Measurements from ENCODE around the gene PTPRU.
"Not testable (repeated sequence)": the region's sequence is repeated elsewhere in the genome, so short reads cannot be mapped to it uniquely, and the experiment has no call there.

Gene PTPRU

GRCh38 chr1:29222686-29223085 lies 13.6 kb upstream of the PTPRU start:
- DNase-seq: no peak

GRCh38 chr1:29223521-29223920 lies 12.8 kb upstream of the PTPRU start:
- DNase-seq: no peak

- DNase-seq: no peak
Observed at GRCh38 chr1:29224356-29224837, 11.9 kb upstream of the PTPRU start.

- no peak for DNase-seq
Observed at GRCh38 chr1:29225361-29225760, 11.0 kb upstream of the PTPRU start.

GRCh38 chr1:29227511-29227910 lies 8.8 kb upstream of the PTPRU start:
- no peak for DNase-seq

GRCh38 chr1:29230204-29230552 lies 6.1 kb upstream of the PTPRU start:
- no peak for DNase-seq

GRCh38 chr1:29230553-29231378 lies 5.6 kb upstream of the PTPRU start, which contains the start of gene MECR:
Gene MECR, minus strand, starts transcription at chr1:29230934. Its CDS starts 28 bp downstream, at chr1:29230906.
- DNase-seq: peak; percentile 72 to 94

- DNase-seq: no peak
Observed at GRCh38 chr1:29232387-29232786, 3.9 kb upstream of the PTPRU start.

- DNase-seq: no peak
Observed at GRCh38 chr1:29233693-29234092, 2.6 kb upstream of the PTPRU start.

GRCh38 chr1:29234471-29234870 lies 1.9 kb upstream of the PTPRU start:
- DNase-seq: no peak

- not testable (repeated sequence) for DNase-seq
Observed at GRCh38 chr1:29234881-29235280, 1.4 kb upstream of the PTPRU start.

- no peak for DNase-seq
Observed at GRCh38 chr1:29236712-29237128, 398 bp downstream of the PTPRU start.

GRCh38 chr1:29237129-29237821 lies 953 bp downstream of the PTPRU start:
- no peak for DNase-seq

GRCh38 chr1:29237852-29238619 lies 1.7 kb downstream of the PTPRU start:
- no peak for DNase-seq

GRCh38 chr1:29238620-29239002 lies 2.3 kb downstream of the PTPRU start:
- DNase-seq: no peak

- DNase-seq: no peak
Observed at GRCh38 chr1:29239142-29239541, 2.8 kb downstream of the PTPRU start.

GRCh38 chr1:29240400-29240837 lies 4.1 kb downstream of the PTPRU start:
- DNase-seq: no peak

GRCh38 chr1:29240986-29241385 lies 4.7 kb downstream of the PTPRU start:
- DNase-seq: no peak

- no peak for DNase-seq
Observed at GRCh38 chr1:29243023-29243870, 6.9 kb downstream of the PTPRU start.

- no peak for DNase-seq
Observed at GRCh38 chr1:29243871-29244200, 7.5 kb downstream of the PTPRU start.

- no peak for DNase-seq
Observed at GRCh38 chr1:29245261-29245660, 8.9 kb downstream of the PTPRU start.

GRCh38 chr1:29245876-29246275 lies 9.6 kb downstream of the PTPRU start:
- DNase-seq: peak in 1 of 2 experiments; percentile 22

- DNase-seq: no peak
Observed at GRCh38 chr1:29247044-29247443, 10.7 kb downstream of the PTPRU start.

All from NCI-H446 (cell line).